HuH-7 (cell line): ENCODE measurements around the gene PUDP.
"Not testable (repeated sequence)": the region's sequence is repeated elsewhere in the genome, so short reads cannot be mapped to it uniquely, and the experiment has no call there.

Experiments used
- DNase-seq: peaks from one replicate; pipeline ENCODE4 v3.0.0; 2011; ENCODE audit warnings: low spot score

PUDP gene

GRCh38 chrX:7109838-7110793 is 37.8 kb downstream of the PUDP start:
- no peak for DNase-seq

- no peak for DNase-seq
Measured at GRCh38 chrX:7109049-7109531, 38.9 kb downstream of the PUDP start.

DNA sequence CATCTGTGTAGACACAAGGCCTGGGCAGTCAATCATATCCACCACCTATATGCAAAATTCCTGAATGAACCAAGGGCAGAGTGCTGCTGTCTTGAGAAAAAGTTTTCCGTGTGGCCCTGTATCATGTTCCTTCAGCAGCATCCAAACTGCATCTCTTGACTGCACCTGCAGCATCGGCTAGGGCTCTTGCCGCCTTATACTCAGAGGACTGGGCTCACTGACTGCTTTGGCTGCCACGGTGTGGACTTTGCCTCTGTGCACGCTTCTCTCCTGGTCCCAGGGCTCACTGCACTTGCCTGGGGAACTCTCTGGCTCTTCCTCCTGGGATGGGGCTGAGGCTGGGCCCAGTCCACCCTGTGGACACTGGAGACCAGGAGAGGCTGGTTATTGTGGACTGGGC is 39.9 kb downstream of the PUDP start:
- DNase-seq: no peak

DNA sequence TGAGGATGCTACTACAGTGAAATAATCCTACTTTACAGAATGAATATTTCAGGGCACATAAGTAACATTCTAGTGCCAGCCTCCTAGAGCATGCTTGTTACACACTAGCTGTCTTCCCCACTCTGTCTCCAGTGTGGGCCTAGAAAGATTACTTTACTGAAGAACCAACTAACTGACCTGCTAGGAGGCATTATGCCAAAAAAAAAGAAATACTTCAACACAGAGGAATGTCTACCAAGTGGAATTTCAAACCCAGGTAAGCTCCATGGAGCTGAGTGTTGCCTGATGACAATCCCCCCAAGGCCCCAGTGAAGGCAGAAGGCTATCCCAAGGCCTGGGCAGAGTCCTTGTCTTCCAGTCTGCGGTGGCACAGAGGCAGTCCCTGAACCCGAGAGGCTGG is 41.3 kb downstream of the PUDP start:
- no peak for DNase-seq

- no peak for DNase-seq
Measured at GRCh38 chrX:7102119-7102518, 45.8 kb downstream of the PUDP start.

DNA sequence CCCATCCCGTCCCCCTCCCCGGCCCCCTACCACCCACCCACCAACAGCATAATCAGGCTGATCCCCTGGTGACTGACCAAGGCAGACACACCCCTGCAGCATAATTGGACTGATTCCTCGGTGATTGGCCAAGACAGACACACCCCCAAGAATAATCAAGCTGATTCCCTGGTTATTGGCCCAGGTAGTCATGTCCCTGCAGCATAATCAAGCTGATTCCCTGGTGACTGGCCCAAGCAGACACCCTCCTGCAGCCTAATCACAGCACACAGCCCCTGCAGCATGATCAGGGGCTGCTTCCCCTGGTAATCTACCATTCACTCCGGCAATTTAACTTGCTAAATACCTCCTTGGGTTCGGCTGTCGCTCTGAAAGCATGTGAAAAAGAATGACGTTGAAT is 47.9 kb downstream of the PUDP start:
- DNase-seq: no peak

DNA sequence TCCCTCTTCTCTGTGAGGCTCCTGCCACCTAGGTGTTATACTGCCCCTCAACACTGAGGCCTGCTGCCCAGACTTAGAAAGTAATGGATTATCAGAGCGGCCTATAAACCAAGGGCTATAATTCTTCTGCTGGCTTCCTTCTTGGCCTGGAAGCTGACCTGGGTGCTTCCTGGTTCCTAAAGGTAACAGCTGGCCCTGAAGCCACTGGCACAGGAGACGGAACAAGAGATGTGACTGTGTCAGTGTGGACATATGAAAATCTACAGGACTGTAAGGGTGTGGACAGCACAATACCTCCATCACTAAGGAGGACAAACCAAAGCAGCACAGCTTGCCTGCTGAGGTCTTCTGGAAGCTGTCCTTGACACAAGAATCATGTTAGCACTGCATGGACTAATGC is 52.3 kb downstream of the PUDP start:
- DNase-seq: not testable (repeated sequence)

GRCh38 chrX:7093305-7093704 is 54.6 kb downstream of the PUDP start:
- no peak for DNase-seq

DNA sequence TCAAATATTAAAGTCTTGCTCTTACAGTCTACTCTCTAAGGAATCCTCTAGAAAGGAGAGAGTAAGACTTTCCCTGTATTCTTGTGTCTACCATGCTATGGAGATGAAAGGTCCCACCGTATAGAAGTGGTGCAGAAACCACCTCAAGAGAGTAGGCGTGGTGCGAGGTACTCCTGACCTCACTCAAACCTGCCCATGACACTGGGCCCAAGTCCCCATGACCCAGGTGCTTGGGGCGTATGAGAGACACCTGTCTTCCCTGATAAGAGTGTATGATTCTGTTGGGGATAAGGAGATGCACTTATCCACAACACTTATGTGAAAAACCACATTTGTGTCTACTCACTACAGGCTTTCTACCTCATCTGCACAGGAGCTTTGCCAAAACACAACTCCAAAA is 55.4 kb downstream of the PUDP start:
- no peak for DNase-seq

DNA sequence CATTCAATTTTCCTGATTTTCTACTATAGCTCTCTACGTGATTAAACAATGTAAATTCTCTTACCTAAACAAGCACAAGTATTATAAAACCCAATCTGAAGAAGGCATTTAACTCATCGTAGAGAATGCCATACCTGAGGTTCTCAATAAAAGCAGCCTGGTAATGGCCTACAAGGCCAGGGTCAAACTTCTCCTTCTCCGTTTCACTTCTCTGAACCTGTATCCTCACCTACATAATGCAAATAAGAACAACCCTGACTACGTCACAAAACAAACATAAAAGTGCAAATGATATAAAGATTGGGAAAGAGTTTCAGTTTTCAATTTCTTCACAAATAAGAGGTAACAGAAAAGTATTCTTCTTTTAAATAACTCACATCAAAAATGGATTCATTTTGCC is 56.0 kb downstream of the PUDP start:
- DNase-seq: no peak

- no peak for DNase-seq
Measured at GRCh38 chrX:7090641-7091040, 57.3 kb downstream of the PUDP start.

DNA sequence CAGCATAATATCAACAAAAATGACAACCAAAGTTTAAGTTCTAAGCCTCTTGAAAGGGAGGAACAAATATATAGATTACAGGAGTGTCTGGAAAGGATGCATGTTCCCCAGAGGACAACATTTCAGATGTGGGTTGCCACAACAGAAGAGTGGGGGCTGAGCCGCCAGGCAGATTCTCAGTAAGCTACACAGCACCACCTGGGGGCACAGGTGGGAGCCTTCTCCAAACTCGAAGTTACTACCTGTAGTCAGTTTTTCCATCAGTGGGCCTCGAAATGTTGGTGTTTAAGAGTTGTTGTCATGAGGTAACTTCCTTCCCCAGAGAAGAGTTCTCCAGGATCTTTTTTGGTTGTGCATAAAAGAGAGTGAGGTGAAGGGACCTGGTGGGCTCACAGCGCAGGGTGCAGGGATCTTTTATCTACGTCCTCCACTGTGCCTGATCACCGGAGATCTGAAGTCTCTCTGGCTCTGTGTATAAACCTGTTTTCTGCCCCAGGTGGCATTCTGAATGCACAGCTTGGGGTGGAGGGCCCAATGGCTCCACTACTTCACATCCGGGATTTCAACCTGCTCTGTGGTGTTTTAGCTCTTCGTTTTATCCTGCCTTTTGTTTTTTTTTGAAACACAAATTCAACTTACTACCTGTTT is 58.9 kb downstream of the PUDP start:
- no peak for DNase-seq

DNA sequence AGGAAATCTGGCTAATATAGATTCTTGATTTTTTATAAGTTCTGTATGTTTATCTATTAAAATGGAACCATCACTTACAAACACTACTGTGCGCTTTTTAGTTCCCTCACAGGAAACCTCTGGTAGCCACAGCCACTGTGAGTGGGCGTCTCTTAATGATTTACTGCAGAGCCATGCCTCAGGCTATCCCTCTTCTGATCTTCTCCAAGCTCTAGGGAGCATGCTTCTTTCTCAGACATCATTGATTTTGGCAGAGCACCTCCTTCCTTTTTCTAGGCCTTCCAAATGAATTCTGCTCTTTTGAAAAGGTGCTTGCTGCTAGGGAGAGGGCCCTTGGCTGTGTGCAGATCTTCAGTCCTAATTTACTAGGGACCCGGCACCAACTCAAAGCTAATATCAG is 61.6 kb downstream of the PUDP start:
- DNase-seq: no peak

GRCh38 chrX:7085879-7086278 is 62.1 kb downstream of the PUDP start:
- no peak for DNase-seq

GRCh38 chrX:7084841-7085240 is 63.1 kb downstream of the PUDP start:
- DNase-seq: no peak

GRCh38 chrX:7083468-7084396 is 64.2 kb downstream of the PUDP start:
- no peak for DNase-seq

DNA sequence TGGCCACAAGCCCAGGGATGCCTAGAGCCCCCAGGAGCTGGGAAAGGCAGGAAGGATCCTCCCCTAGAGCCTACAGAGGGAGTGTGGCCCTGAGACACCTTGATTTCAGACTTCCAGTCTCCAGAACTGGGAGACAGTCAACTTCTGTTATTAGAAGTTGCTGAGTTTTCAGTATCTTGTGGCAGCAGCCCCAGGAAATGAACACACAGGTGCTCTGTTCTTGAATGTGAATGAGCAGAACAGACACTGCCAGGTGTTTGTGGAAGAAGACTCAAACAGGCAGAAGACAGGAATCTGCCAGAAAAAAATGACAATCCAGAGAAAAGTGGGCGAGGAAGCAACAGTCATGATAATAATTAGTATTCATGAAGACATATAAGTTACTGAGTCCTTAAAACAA is 64.9 kb downstream of the PUDP start:
- no peak for DNase-seq

- no peak for DNase-seq
Measured at GRCh38 chrX:7082556-7082955, 65.4 kb downstream of the PUDP start.

DNA sequence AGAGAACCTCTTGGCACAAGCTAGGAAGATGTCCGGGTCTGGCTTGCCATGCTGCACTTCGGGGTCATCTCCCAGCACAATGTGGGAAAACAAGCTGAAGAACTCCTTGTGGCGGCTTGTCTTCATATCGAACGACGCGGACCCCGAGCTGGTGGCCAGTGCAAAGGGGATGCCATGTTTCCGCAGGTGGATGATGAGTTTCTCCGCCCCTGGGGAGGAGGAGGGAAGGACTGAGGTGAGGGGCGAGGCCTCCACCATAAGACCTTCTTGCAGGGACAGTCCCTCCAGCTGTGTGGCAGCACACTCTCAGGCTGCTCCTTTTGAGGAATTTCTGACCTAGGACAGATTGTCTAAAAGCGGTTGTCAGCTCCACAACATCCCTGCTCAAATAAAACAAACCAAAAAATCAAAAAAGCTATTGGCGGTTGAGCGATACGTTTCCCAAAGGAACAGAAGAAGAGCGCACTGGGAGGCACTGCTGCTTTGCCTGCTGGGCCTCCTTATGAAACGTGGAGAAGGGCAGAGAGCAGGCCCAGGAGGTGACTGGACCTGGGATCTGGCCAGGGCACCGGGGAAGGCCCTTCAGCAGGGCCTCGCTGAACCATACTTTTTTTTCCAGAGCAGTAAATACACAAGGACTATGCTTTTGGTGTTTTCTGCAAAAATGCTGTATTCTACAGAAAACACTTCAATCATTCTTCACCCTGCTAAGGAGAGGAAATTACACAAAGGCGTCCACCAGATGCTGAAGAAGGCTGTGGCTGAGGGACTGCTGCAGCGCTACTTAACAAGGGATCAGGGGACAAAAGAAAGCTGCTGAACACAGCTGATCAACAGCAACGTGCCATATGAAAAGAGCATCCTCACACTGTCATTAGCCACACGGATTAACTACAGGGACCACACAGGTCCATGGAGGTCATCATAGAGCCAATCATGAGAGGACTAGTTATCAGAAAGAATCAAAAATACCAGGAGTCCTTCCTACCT is 70.4 kb downstream of the PUDP start:
- no peak for DNase-seq

DNA sequence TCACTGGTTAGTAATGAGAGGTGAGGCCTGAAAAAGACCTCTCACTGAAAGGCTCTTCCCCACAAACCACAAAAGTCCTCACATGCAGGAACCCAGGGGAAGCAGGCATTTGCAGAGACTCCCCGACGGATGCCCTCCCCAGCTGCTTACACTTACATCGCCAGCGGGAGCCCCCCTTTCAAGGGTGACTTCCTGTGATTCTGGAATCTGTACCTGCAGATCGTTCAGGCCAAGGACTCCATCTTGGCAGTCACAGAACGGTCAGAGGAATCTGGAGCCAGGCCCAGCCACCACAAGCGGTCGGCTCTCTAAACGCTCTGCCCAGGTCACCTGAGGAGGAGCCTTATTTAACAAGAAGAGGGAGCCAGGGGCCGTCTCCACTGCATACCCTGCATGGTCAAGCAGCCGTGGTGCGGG is 71.7 kb downstream of the PUDP start:
- no peak for DNase-seq

- DNase-seq: no peak
Measured at GRCh38 chrX:7074908-7075204, 73.1 kb downstream of the PUDP start.
